Central memory CD4-positive, alpha-beta T cell (primary cell): Measurements from ENCODE around the gene SERPINC1.
"Not testable (repeated sequence)": the region's sequence is repeated elsewhere in the genome, so short reads cannot be mapped to it uniquely, and the experiment has no call there.

ENCODE experiments used
- DNase-seq: peaks from one replicate; pipeline ENCODE4 v3.0.0; 2022

The SERPINC1 gene

GRCh38 chr1:173889885-173890284 lies 27.2 kb downstream of the SERPINC1 start:
- DNase-seq: no peak

GRCh38 chr1:173888749-173889148 lies 28.4 kb downstream of the SERPINC1 start:
- no peak for DNase-seq

GRCh38 chr1:173887627-173888026 lies 29.5 kb downstream of the SERPINC1 start:
- no peak for DNase-seq

- DNase-seq: no peak
Measured at GRCh38 chr1:173886746-173887611, 30.1 kb downstream of the SERPINC1 start.

- no peak for DNase-seq
Measured at GRCh38 chr1:173884701-173885100, 32.4 kb downstream of the SERPINC1 start.

GRCh38 chr1:173881117-173881516 lies 36.0 kb downstream of the SERPINC1 start:
- not testable (repeated sequence) for DNase-seq

GRCh38 chr1:173878251-173878650 lies 38.9 kb downstream of the SERPINC1 start:
- no peak for DNase-seq

- no peak for DNase-seq
Measured at GRCh38 chr1:173876732-173877131, 40.4 kb downstream of the SERPINC1 start.

GRCh38 chr1:173871500-173871899 lies 45.6 kb downstream of the SERPINC1 start:
- DNase-seq: no peak

GRCh38 chr1:173871091-173871490 lies 46.0 kb downstream of the SERPINC1 start:
- no peak for DNase-seq

- DNase-seq: peak; percentile 37
Measured at GRCh38 chr1:173870252-173871075, 46.7 kb downstream of the SERPINC1 start.

- DNase-seq: no peak
Measured at GRCh38 chr1:173869021-173869359, 48.1 kb downstream of the SERPINC1 start.

GRCh38 chr1:173868266-173869020 lies 48.7 kb downstream of the SERPINC1 start, which contains the start of gene ZBTB37:
Gene ZBTB37 (plus strand): TSS chr1:173868380. CDS start chr1:173870226, 1,846 bp downstream.
- peak; percentile 88 for DNase-seq

GRCh38 chr1:173867753-173868265 lies 49.3 kb downstream of the SERPINC1 start, which contains the start of gene GAS5:
Gene GAS5 (minus strand): TSS chr1:173867989.
- peak; percentile 99 for DNase-seq

- DNase-seq: no peak
Measured at GRCh38 chr1:173867141-173867752, 49.9 kb downstream of the SERPINC1 start.

- no peak for DNase-seq
Measured at GRCh38 chr1:173866413-173867115, 50.6 kb downstream of the SERPINC1 start.

- DNase-seq: no peak
Measured at GRCh38 chr1:173865468-173866164, 51.5 kb downstream of the SERPINC1 start.

- DNase-seq: no peak
Measured at GRCh38 chr1:173864179-173864867, 52.8 kb downstream of the SERPINC1 start.

- no peak for DNase-seq
Measured at GRCh38 chr1:173863224-173864161, 53.6 kb downstream of the SERPINC1 start.
